HG03066 (cell line): Measurements from ENCODE around the gene SEMA5A.

Source experiments
- ATAC-seq: cut with Tn5 transposase; IDR thresholded peaks from one replicate; pipeline ENCODE4 v1.9.1; 2021; ENCODE audit warnings: low read depth; ENCODE audit not compliant: unreplicated experiment

The SEMA5A gene

DNA sequence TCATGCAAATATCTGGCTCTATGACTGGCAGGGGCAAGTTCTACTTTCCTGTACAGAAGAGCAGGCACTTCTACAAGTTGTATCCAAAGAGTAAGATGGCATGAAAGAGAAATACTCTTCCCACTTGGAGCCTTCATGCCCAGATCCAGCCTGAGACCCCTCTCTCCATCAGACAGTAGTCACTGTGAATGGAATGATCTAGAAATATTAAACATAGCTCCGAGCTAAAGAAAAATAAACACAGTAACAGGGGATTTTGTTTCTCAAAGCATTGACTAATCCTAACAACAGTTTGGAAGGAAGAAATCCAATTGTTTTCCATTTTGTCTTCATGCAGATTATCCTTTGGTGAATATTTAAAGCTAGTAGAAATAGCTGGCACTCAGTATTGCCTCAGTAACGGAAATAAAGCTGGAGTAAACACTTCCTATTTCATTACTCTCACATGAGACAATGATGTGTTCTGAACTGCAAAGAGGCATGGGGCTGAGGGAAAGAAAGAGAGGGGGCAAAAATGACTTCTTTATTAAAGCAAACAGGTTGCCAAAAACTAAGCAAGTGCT lies 100.0 kb downstream of the SEMA5A start:
- ATAC-seq: no peak

DNA sequence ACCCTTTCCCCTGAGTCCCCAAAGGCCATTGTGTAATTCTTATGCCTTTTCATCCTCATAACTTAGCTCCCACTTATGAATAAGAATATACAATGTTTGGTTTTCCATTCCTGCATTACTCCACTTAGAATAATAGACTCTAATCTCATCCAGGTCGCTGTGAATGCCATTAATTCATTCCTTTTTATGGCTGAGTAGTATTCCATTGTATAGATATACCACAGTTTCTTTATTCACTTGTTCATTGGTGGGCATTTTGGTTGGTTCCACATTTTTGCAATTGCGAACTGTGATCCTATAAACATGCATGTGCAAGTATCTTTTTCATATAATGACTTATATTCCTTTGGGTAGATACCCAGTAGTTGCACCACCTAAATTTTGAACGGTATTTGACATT lies 101.5 kb downstream of the SEMA5A start:
- no peak for ATAC-seq

DNA sequence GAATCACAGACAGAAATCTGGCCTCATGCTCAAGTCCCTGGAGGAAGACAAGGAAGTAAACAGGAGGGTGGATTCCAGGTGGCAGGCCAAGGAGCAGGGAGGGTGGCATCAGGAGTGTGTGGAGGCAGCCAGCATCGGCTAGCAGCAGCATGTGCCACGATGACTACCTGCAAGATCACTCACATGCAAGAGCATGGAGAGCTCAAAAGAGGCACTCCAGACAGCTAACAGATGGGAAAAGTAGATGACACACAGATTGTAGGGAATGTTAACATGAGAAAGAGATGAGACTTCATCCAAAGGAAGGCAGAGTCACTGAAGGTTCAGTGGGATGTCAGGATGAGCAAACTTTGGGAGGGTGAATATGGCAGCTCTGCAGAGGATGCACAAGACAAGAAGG lies 104.3 kb downstream of the SEMA5A start:
- ATAC-seq: no peak

DNA sequence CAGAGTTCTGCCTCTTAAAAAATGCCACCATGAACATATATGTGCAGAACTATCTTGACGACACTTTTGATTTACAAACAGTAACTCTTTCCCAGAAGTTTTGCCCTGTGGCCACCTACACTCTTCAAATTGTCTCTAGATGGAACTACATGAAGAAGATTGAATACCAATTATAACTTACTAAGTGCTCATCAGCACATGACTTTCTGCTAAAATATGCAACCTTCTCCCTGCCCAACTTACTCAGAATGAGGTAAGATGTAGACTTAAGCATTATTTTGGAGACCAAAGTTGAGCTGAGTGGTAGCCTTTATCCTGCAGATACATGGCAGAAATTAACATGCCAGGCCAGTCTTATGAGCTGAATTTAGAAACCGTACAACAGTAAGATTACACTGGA lies 105.4 kb downstream of the SEMA5A start:
- ATAC-seq: no peak

DNA sequence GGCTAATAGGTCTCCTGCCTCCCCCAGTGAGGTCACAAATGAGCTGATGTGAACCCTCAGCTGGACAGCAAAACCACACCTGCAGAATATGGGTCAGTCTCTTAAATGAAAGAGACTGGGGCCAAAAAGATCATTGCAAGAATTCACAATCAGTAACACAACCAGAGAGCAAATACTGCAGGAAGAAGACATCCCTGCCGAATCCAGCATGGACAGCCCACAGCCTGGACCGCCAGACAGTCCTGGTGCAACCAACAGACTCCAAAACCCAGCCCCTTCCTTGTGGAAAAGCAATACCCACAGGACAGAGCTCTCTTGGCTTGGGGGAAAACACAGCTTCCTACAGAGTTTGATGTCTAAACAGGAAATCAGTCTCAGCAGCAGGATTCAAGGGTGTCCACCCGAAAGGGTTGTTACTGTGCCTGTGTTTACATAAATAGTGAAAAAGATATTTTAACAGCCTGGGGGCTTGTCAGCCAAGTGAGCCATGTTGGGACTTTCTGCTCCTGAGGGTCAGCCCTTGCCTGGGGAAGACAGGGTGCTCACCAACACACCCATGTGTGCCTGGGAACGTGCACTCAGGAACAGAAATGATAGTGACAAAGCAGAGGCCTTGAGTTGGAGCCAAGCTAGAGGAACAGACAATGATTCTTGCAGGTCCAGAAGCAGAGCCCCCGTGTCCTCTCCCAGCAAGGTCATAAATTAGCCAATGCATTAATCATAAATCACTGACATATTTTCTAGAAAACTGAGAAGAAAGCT lies 106.2 kb downstream of the SEMA5A start:
- no peak for ATAC-seq

DNA sequence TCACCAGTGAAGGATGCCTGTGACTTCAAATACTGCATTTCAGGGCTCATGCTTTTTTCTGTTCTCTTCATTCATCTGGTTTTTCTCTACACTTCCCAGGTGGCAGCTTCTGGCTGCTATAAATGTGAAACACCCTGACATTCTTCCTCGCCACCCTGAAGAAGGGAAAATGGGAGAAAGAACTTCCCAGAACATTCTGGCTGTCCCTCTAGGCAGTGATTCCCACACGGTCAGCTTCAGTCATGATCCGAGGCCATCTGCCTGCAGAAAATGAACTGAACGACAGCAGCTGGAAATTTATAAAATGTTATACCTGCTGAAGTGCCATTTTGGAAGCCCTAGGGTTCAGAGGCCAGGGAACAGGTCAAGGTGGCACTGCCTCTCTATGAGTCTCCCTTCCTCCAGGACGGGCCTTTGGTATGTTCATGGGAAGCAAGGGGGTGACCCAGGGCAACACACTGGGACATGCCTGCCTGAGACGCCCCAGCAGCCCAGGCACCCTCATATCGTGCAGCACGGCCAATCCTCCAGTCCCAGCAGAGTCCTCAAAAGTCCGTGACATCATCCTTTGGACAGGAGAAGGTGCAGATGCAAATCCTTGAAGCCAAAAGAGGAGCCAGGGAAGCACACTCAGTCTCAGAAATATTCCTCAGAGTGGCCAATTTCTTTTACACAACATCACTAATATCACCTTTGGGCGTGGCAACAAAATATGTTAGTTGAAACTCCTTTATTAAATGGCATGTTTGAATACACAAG lies 107.1 kb downstream of the SEMA5A start:
- no peak for ATAC-seq

DNA sequence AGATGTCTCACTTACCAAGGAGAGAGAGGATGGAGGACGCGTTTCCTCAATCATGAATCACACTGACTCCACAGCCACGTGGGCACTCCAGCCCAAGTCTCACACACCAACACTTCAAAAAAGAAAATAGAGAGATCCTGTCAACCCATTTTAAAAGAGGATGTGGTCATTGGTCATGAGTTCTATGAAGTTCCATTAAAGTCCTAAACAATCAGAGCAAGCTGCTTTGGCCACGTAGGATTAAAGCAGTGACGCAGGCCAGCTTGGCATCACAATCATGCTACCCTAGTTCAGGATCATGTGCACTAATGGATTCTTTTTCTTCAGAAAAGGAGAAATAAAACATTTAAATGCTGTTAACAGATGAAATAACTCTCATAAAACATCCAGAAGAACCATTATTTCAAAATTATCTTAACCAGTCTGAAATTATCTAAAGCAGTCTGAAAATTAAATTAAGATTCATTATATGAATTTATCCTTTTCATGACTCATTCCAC lies 108.1 kb downstream of the SEMA5A start:
- ATAC-seq: no peak

DNA sequence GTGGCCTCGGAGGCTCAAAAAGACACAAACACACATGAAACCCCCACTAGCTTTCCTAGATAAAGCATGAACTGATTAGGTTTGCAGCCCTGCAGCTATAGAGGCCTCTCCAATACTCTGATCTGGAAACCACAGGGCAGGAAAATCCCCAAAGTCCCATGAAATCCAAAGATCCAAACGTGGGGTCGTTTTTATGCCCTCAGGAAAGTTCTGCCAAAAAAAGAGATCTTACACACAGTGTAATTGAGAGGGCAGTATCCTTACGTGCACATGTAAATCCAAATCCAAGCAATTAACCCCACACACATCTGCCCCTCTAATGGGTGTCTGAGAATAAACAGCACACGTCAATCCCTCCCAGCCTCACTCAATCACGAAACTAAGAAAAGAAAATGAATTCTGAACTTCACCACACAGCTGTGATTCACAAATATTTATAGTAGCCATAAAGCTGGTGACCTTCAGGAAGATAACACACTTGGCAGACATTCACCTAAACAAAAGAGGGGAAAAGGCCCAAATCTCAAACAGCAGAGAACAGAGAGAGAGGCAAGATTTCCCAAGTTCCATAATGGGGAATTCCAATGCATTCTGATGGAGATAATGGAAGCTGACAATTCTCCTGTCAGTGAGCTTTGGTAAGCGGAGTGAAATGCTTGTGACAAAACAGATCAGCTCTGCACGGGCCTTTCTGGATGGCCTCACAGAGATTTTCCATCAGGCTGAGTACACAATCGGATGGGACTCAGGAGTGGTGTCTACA lies 114.2 kb downstream of the SEMA5A start:
- ATAC-seq: no peak

DNA sequence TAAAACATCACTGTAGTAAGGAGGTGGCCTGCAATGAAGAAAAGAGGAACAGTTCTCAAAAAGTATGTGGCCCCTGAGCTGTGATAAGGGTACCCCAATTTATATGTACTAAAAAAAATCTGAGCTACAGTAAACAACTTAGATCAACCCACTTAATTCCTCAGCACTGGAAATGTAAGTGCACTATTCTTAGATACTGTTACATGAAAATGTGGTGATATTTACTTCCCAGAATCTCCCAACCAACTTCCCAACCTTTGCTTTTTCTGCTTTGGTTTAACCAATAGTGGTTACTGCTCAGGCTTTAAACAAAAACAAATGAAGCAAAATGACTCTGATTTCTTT lies 114.8 kb downstream of the SEMA5A start:
- no peak for ATAC-seq

DNA sequence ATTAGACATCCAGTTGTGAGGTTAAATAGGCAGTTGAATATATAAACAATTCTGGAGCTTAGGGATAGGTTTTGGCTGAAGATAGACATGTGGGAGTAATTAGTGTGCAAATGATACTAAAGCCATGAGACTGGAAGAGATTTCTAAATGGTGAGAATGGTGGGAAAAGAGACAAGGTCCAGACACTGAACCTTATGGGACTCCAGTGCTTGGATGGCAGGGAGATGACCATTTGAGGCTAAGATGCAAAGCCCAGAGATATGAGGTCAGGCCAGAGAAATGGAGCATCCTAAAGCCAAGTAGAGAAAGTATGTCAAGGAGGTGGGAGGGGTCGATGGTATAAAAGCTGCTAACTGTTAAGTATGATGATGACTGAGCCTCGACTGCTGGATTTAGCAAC lies 115.6 kb downstream of the SEMA5A start:
- no peak for ATAC-seq

DNA sequence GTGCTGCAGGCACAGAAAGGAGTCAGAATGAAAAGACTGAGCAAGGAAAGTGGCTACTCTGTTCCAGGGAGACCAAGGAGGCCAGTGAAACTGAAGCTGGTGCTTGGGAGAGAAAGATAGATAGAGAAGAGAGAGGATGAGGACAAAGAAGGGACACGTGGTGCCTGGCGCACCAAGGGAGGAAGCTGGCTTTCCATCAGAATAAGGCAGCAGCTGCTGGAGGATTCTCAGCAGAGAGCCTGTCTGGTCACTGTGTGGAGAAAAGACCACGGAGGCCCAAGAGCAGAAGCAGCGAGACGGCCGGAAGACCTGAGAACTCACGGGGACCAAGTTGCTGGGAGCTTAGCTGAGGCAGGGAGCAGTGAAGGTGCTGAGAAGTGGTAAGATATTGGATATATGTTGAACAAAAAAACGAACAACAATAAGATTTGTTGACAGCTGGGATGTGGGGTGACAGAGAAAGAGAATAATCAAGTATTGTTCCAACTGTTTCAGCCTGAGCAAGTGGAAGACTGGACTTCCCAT lies 116.1 kb downstream of the SEMA5A start:
- ATAC-seq: no peak

DNA sequence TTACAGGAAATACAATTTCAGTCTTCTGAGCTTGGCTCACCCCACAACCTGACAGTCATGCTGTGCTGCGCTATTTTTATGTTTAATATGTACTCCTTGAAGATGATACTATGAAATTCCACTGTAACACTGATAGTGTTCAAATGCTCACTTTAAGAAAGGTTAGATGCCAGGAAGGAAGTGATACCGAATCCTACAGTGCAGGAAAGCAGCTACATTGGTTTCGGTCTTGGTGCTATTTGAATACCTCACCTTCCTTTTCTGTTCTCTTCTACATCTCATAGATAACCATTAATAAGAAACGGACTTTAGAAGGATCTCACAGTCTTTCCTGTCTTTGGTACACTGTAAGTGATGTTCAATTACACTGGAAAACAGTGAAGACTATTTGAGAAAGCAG lies 117.6 kb downstream of the SEMA5A start:
- no peak for ATAC-seq

DNA sequence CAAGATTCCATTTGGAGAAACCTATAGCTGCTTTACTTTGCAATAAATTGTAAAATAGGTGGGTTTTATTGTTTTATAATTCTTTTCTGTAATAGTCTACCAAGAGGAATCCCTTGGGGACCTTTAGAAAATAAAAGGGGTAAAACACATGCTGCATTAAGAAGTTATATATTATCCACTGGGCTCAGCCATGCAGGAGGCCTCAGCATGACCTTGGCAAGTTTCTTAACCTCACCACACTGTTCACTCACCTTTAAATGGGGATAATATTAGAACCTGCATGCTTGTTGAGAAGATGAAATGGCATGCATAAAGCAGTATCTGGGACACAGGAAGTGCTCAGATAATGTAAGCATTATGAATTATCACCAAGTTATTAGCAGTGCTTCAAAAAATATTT lies 120.2 kb downstream of the SEMA5A start:
- ATAC-seq: no peak

DNA sequence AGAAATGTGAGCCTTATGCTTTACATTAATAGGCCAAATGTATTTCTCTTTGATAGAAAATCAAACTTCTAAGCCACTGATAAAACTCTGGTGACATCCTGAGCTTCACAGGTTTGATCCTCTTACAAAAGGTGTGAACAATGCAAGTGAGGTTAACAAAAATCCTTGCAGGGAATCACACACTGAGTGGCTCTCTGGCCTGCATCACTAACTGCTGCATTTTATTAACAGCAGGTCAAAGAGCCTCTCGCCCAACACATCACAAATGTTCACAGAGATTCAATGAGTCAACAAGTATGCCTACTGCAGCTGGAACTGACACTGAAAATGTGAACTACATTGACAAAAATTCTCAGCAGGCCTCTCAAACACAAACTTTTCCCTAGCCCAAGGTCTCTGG lies 122.3 kb downstream of the SEMA5A start:
- no peak for ATAC-seq

DNA sequence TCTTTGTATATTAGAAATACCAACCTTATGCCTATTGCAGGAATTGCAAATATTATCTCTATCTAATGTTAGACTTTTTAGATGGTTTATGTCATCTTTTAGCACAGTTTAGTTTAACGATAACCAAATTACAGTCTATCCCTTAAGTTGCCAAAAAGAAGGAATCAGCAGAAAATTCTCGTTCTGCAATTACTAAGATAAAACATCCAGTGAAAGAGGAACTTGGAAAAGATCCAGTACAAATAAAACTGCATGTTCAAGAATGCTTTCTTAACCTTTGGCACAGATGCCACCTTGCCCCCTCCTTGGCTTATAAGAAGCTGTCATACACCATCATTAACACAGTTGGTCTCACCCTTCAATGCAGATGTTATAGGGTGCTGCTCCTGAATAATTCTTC lies 124.0 kb downstream of the SEMA5A start:
- ATAC-seq: no peak

DNA sequence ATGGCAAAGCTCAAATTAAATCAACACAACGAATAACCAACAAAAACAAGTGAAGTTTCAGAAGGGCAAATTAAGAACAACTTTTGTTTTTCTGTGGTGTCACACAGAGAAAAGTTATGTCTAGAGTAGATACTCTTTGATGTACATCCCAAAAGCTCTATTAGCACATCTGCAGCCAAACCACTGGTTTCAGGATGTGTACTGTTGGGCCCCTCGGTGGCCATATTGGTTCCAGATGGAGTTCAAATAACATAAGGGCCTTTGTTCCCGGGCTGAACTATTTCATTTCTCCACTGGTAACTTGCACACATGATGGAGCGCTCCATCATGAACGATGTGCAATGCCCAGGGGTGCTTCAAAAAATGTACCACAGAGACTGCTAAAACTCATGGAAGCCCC lies 126.1 kb downstream of the SEMA5A start:
- ATAC-seq: no peak

DNA sequence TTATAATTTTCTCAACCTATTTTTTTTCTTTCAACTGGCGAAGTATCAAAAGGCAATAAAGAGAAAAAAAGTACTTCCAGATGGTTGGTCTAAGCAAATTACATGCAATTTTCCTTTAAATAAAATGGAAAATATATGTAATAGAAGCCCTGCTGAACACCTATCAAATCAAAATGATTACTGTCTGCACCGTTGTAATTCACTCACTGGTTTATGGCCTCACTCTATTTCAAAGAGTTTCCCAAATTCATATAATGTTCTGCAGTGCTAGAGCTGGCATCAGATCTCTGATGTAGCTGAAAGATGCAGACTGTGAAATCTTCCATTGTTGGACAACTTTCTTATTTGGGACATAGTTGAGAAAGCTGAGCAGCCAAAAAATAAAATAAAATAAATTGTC lies 130.3 kb downstream of the SEMA5A start:
- no peak for ATAC-seq

DNA sequence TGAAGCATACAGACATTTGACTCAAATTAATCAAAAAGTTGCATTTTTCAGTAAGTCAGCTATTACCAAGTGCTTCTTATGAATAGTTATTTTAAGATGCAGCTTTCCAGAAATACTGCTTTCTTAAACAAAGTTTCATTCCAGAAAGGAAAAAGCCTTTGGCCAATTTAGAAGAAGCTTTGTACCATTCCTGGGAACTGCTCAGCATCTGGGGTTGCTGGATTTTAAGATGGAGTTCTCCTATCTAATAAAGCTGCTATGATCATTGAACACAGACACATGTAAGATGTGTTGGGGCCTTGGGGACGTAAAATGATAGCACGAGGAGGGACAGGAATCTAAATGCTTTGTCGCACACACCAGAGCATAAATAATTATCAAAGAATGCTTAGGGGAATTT lies 130.8 kb downstream of the SEMA5A start:
- ATAC-seq: no peak

DNA sequence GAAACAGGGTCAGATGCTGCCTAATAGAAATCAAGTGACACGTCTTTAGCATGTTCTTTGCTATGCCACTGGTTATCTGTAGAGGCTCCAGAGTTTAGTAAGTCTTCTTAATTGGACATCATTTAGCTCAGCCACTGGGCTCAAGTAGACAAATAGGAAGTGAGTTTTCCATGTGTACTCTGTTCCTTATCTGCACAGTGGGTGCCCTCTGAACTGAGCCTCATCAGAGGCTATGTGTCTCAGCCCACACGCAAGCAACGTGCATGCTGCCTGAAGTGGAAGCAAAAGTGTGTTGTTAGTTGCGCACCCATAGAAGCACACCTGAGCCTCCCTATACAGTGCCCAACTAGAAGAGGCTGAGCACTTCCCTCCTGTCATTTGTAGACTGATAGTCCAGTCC lies 134.7 kb downstream of the SEMA5A start:
- ATAC-seq: no peak

DNA sequence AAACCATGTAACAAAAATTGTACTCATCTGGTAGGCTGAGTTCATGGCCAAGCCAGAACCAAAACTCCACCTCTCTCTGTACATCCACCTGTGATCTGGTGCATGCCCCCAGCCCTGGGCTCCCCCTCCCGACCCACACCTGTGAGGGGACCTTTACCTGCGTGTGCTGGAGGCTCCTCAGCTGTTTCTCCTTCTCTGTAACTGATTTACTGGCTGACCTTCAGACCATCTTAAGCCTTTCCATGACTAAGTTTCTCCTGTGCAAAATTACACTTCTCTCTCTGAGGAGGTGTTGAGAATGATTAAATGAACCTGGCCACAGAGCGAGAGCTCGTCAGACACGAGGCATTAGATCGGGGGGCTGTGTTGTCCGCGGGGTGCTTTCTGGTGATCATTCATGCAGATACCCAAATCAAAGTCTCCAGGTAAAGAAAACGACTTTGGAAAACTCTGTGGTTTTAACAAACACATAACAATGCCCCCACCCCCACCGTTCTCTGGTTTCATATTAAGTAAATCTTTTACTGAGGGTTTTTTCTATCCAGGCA lies 136.4 kb downstream of the SEMA5A start:
- ATAC-seq: no peak

DNA sequence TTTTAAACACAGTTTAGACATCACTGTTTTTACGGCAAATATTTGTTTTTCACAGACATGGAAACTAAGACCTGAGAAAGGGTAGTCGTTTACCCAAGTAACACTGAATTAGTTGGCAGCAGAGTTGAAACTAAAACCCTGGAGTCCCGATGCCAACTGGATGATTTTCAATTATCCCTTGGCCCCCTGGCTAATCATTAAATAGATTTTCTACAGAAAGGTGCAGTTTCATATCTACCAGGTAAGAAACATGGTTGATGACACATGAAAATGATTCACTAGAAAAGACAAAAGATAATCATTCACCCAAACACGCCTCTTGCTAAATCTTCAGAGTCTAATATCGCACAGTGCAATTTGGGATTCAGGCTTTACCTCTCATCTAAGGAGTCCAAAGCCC lies 136.9 kb downstream of the SEMA5A start:
- ATAC-seq: no peak
